Activated naive CD4-positive, alpha-beta T cell treated with anti-CD3 and anti-CD28 coated beads, Interleukin-2, amount 50 U/mL, for 24 hours (primary cell): ENCODE data around the gene HLA-DOB.
"Not testable (repeated sequence)": the region's sequence is repeated elsewhere in the genome, so short reads cannot be mapped to it uniquely, and the experiment has no call there.

ENCODE experiments used
- H3K27ac Mint-ChIP-seq: one replicate; pipeline ENCODE4 v1.8.0; 2021; ENCODE audit warnings: mild to moderate bottlenecking, mixed read lengths
- H3K27me3 Mint-ChIP-seq: one replicate; pipeline ENCODE4 v1.8.0; 2021; ENCODE audit warnings: mixed read lengths
- H3K36me3 Mint-ChIP-seq: one replicate; pipeline ENCODE4 v1.8.0; 2021; ENCODE audit warnings: mixed read lengths
- H3K4me1 Mint-ChIP-seq: one replicate; pipeline ENCODE4 v1.8.0; 2021; ENCODE audit warnings: mixed read lengths
- H3K4me3 Mint-ChIP-seq: one replicate; pipeline ENCODE4 v1.8.0; 2021; ENCODE audit warnings: mild to moderate bottlenecking, mixed read lengths
- H3K9me3 Mint-ChIP-seq: one replicate; pipeline ENCODE4 v1.8.0; 2021; ENCODE audit warnings: mixed read lengths

The HLA-DOB gene

DNA sequence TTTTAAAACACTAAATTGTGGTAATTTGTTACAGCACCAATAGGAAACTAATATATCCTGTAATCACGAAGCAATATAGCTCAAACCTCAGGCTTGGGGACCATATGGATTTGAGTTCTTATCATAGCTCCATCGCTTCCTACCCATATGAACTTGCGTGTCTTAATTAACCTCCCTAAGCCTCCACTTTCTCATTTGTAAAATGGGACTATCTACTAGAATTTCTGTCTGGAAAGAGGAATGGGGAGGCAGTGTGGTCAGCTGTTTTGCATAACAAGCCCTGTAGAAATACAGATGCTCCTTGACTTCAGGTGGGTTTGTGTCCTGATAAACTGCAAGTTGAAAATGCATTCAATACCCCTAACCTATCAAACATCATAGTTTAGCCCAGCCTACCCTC lies 17.1 kb downstream of the HLA-DOB start:
- Mint-ChIP-seq H3K9me3 (no peaks in the 10 kb centered on the region), H3K4me3 (no peak overlapping the region), H3K27ac (no peak overlapping the region), H3K4me1 (peaks cover 15% of the 10 kb centered on the region), H3K36me3 (peaks cover 3% of the 10 kb centered on the region), H3K27me3 (peaks cover 17% of the 10 kb centered on the region)

DNA sequence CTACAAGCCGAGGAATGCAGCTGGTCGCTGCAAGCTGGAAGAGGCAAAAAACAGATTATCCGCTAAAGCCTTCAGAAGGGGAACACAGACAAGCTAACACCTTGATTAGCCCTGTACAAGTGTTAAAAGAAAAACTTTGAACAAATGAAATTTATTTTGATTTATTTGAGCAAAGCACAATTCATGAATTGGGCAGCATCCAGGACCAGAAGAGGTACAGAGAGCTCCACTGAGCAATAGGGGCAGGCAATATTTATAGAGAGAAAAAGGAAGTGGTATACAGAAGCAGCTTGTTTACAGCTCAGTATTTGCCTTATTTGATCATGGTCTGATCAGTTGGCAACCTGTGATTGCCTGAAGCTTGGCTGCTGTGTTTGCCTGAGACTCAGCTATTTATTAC lies 17.6 kb downstream of the HLA-DOB start:
- peaks cover 20% of the 10 kb centered on the region for H3K4me1 Mint-ChIP-seq
- H3K4me3 Mint-ChIP-seq, result no peak overlapping the region
- peaks cover 17% of the 10 kb centered on the region for H3K27me3 Mint-ChIP-seq
- no peak overlapping the region for H3K27ac Mint-ChIP-seq
- H3K9me3 Mint-ChIP-seq, result no peaks in the 10 kb centered on the region
- peaks cover 3% of the 10 kb centered on the region for H3K36me3 Mint-ChIP-seq

DNA sequence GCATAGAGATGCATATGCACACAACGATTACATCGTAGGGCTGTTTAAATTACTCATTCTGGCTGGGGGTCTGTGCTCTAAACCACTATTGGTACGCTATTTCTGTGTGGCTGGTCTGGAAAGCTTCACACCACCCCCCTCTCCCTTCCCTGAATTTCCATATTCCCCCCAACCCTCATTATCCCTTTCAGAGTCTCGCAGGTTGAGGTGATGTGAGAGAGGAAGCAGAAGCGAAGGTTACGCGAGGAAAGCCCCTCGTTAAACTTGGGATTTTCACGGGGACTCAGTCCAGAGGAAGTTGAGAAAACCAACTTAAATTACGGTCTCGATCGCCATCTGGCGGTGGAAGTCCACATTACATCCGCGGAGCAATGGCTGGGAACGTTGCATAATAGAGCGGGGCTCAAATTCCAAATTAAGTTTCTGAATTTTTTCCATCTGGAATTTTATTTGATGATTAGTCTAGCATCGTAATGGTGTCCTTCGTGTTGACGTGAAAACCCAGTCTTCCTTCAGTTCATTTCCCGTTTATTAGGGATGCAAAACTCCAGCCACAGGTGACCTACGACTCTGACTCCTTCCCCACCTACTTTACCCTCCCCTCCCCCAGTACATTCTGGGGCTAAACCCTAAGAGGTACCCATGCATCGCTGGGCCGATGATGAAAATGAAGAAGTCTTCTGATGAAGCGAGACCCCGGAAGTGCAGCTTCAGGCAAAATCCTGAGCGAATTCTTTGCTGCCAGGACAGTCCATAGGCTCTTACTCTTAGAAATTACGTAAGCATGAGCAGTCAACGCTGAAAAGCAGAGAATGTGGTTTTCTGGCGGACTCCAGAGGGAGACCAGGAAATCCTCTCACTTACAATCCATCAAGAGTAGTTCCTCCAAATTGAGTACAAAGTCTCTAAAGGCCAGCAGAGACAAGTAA lies 19.7 kb downstream of the HLA-DOB start:
- Mint-ChIP-seq H3K27me3 (peaks cover 9% of the 10 kb centered on the region), H3K4me1 (peaks cover 27% of the 10 kb centered on the region), H3K36me3 (peaks cover 3% of the 10 kb centered on the region), H3K9me3 (no peaks in the 10 kb centered on the region), H3K4me3 (peak overlapping the region; percentile 70), H3K27ac (no peak overlapping the region)

DNA sequence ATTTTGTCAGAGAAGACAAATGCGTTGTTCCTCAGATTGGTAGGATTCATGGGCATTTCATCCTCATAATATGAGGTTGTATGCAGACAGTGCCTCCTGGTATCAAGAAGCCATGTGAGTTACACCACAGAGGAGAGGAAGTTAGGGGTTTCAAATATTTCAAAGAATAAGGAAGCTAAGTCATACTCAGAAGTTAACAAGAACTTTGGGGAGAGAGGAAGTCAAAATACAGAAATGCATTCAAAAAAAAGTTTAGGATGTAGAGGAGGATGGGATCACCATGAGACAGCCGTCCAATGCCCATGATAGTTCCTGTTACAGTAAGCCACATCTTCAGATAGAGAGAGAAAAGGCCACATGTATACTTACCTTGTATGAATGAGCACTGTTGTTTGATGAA lies 22.3 kb downstream of the HLA-DOB start:
- Mint-ChIP-seq H3K36me3 (peaks cover 3% of the 10 kb centered on the region), H3K9me3 (no peaks in the 10 kb centered on the region), H3K4me3 (no peak overlapping the region), H3K4me1 (peaks cover 27% of the 10 kb centered on the region), H3K27me3 (peaks cover 10% of the 10 kb centered on the region), H3K27ac (no peak overlapping the region)

DNA sequence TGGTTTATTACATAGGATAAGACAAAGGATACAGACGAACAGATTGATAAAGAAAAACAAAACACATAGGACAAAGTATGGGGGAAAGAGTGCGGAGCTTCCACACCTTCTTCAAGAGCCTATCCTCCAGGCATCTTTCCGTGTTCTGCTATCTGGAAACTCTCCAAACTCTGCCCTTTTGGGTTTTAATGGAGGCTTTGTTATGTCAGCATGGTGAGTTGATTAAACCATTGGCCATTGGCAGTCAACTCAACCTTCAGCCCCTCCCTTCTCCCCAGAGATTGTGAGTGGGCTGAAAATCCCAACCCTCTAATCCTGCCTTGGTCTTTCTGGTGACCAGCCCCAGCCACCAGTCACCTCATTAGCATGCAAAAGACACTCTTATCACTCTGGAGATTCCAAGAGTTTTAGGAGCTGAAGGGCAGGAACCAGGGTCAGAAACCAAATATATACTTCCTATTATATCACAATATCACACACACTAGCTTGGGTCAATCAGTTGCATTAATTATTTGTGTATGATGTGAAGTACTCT lies 23.8 kb downstream of the HLA-DOB start:
- no peaks in the 10 kb centered on the region for H3K36me3 Mint-ChIP-seq
- H3K27ac Mint-ChIP-seq, result no peak overlapping the region
- no peaks in the 10 kb centered on the region for H3K9me3 Mint-ChIP-seq
- peaks cover 10% of the 10 kb centered on the region for H3K27me3 Mint-ChIP-seq
- peaks cover 27% of the 10 kb centered on the region for H3K4me1 Mint-ChIP-seq
- H3K4me3 Mint-ChIP-seq, result no peak overlapping the region

DNA sequence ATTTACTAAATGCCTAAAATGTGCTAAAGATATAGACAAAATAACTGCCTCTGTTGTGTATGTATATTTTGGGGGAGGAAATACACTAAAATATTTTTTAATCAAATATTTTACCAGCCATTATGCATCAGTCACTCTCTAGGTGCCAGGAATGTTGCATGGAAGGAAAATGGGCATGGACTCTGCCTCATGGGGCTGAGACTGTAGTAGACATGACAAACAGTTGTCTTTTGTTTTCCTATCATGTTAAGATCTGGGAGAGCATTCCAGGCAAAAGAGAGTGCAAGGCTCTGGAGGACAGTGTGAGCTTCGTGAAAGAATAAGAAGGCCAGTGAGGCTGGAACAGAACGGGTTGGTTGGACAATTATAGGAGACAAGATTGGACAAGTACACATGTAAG lies 26.5 kb downstream of the HLA-DOB start:
- Mint-ChIP-seq H3K27me3 (peaks cover 21% of the 10 kb centered on the region), H3K36me3 (no peaks in the 10 kb centered on the region), H3K4me3 (no peak overlapping the region), H3K9me3 (no peaks in the 10 kb centered on the region), H3K27ac (no peak overlapping the region), H3K4me1 (peaks cover 16% of the 10 kb centered on the region)

DNA sequence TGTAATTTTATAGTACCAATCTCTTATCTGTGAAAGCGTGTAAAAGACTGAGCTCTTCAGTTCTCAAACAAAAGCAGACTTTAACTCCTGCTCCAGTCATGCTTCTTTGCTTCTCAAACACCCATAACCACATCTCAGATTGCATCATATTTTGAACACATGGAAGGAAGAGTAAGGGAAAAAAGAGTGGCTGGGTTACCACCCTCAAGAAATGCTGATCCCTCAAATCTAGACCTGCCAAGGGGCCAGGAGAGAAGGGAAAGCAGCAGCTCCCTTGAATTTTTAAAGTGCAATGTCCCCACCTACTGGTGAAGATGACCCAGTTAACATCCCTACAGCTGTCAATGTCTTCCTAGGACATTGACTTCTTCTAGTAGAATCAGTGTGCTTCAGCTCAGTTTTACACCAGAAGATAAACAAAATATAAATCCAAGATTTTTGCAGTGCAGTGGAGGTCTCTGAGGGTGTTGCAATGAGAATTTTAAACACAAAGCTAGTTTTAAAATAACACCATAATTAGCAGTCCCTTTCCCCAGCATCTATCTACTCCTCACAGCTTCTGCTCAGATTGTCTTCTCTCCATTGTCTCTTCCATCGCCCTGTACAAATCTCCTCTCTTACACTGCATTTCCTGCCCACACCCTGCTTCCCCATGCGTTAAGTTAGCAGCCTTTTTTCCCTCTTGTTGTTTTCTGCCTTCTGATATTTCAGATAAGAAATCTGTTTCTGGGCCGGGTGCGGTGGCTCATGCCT lies 30.8 kb downstream of the HLA-DOB start:
- H3K9me3 Mint-ChIP-seq, result no peaks in the 10 kb centered on the region
- no peak overlapping the region for H3K4me3 Mint-ChIP-seq
- peaks cover 20% of the 10 kb centered on the region for H3K27me3 Mint-ChIP-seq
- H3K27ac Mint-ChIP-seq, result no peak overlapping the region
- peaks cover 3% of the 10 kb centered on the region for H3K36me3 Mint-ChIP-seq
- H3K4me1 Mint-ChIP-seq, result no peaks in the 10 kb centered on the region

DNA sequence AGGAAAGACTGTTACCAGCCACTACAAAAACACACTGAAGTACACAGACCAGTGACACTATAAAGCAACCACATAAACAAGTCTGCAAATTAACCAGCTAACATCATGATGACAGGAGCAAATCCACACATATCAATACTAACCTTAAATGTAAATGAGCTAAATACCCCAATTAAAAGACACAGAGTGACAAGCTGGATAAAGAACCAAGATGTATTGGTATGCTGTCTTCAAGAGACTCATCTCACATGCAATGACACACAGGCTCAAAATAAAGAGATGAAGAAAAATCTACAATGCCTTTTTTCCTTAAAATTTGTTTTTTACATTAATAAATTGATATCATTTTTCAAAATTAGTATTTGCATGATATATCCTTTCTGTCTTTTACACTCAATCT lies 33.9 kb downstream of the HLA-DOB start:
- not testable (repeated sequence) for H3K4me1 Mint-ChIP-seq, H3K27ac Mint-ChIP-seq
- H3K27me3 Mint-ChIP-seq, result peaks cover 15% of the 10 kb centered on the region

DNA sequence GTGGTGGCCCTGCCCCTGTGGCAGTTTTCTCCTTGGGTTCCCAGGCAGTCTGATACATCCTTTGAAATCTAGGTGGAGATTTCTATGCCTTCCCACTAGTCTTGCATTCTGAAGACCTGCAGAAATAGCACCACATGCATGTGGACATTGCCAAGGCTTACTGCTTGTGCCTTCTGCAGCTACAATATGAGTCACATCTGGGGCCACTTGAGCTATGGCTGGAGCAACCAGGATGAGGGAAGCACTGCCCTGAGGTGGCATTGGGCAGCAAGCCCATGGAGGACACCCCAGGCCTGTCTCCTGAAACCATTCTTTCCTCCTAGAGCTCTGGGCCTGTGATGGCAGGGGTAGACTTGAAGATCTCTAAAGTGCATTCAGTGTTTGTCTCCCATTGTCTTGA lies 37.8 kb downstream of the HLA-DOB start:
- H3K9me3 Mint-ChIP-seq, result no peaks in the 10 kb centered on the region
- H3K4me3 Mint-ChIP-seq, result no peak overlapping the region
- peaks cover 4% of the 10 kb centered on the region for H3K27me3 Mint-ChIP-seq
- no peaks in the 10 kb centered on the region for H3K4me1 Mint-ChIP-seq
- H3K27ac Mint-ChIP-seq, result no peak overlapping the region
- H3K36me3 Mint-ChIP-seq, result peaks cover 3% of the 10 kb centered on the region

More for the DNA sequence above, 33.9 kb downstream of the HLA-DOB start:
- H3K4me3 Mint-ChIP-seq, H3K9me3 Mint-ChIP-seq, H3K36me3 Mint-ChIP-seq: not testable (repeated sequence)

DNA sequence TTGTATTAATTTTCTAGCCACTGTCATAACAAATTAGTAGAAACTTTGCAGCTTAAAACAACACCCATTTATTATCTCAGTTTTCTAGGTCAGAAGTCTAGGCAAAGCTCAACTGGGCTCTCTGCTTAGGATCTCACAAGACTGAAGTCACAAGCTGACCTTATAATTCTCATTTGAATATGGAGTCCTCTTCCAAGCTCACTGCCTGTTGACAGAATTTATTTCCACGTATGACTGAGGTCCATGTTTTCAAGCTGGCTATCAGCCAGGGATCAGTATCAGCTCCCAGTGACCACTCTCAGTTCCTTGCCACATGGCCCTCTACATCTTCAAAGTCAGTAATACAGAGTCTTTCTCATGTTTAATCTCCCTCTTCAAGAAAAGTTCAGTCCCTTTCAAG lies 41.7 kb downstream of the HLA-DOB start:
- Mint-ChIP-seq H3K27ac (peak overlapping the region; percentile 66), H3K4me3 (no peak overlapping the region), H3K27me3 (peaks cover 17% of the 10 kb centered on the region), H3K4me1 (no peaks in the 10 kb centered on the region), H3K9me3 (no peaks in the 10 kb centered on the region), H3K36me3 (no peaks in the 10 kb centered on the region)

DNA sequence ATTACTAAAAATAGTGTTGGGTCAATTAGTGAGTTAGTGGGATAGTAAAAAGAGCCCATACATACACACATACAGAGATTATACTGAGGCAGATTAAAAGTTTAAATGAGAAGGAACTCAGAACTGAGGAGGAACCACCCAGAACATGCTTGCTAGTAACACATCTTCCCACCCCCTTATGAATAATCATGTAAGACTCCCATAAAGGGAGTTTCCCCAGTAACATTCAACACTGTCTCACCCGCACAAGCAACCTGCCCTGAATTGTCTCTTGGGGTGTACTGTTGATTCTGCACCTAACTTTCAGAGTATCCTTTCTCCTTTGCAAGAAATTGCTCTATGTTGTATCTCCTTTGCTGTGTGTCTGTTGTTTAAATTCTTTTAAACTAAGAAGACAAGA lies 42.4 kb downstream of the HLA-DOB start:
- Mint-ChIP-seq H3K9me3 (no peaks in the 10 kb centered on the region), H3K27me3 (peaks cover 22% of the 10 kb centered on the region), H3K27ac (no peak overlapping the region), H3K4me3 (no peak overlapping the region), H3K36me3 (no peaks in the 10 kb centered on the region), H3K4me1 (no peaks in the 10 kb centered on the region)

DNA sequence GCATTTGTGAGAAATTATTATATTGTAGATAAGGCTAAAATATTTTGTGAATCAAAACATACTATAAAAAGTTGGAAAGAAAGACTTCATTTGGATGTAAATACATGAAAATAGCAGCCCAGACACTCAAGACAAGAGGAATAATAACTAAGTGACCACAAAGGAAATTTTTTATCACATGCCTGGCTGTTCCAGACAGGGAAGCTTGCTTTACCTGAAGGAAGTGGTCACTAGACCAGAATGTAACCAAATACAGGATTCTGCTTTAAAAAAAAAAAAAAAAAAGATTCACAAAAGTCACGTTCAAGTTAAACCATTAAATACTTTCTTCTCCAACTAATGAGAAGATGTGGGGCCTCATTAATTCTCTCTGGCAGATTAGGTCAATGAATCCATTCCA lies 44.1 kb downstream of the HLA-DOB start:
- Mint-ChIP-seq H3K4me1 (no peaks in the 10 kb centered on the region), H3K27me3 (peaks cover 26% of the 10 kb centered on the region)

DNA sequence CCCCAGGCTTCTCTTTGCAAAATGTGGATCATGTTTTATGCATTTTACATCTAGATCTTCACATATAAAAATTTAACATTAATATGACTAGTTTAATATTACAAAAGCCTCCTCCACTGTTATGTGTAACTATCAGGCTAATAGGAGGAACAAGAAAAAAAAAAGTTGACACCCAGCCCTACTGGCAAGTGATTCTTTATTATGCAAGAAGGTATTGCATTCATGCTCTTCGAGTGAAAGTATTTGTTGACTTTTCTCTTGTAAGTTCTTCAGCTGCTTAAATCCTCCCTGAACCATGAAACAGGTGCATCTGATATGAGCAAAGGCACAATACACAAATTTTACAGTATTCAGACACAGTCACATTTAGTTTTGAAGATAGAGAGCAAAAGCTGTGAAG lies 52.8 kb downstream of the HLA-DOB start:
- Mint-ChIP-seq H3K36me3 (no peaks in the 10 kb centered on the region), H3K27me3 (peaks cover 14% of the 10 kb centered on the region), H3K4me1 (peaks cover 3% of the 10 kb centered on the region), H3K4me3 (no peak overlapping the region), H3K9me3 (no peaks in the 10 kb centered on the region), H3K27ac (no peak overlapping the region)

More for the DNA sequence above, 44.1 kb downstream of the HLA-DOB start:
- Mint-ChIP-seq H3K27ac (no peak overlapping the region), H3K4me3 (no peak overlapping the region), H3K9me3 (no peaks in the 10 kb centered on the region), H3K36me3 (no peaks in the 10 kb centered on the region)

DNA sequence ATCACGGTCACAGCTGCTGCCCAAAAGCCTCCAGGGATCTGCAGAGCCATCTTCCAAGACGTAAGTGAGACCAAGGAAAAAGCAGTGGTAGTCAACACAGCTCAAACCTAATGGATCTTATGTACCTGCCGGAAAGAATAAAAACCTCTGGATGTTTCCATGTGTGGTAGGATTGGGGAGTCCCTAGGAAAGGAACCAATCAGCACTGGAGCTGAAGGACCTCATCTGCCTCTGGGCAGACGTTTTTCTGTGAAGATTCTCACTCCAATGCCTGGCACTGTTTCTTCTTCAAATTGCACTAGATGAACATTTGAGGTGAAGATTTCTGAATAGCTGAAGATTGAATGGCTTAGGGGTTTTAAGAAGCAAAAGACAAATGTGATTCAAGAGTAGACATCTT lies 53.4 kb downstream of the HLA-DOB start, which contains the start of gene HLA-DQB2:
TSS of gene HLA-DQB2 (minus strand) at position 112 of the 400 bp plus-strand sequence. CDS start at position 50, 62 bp downstream.
- H3K4me3 Mint-ChIP-seq, result no peak within 1 kb of the TSS
- no peak within 1 kb of the TSS for H3K27ac Mint-ChIP-seq
- no peaks in the 10 kb centered on the region for H3K36me3 Mint-ChIP-seq
- peaks cover 14% of the 10 kb centered on the region for H3K27me3 Mint-ChIP-seq
- H3K9me3 Mint-ChIP-seq, result no peaks in the 10 kb centered on the region
- peaks cover 3% of the 10 kb centered on the region for H3K4me1 Mint-ChIP-seq
